Breast epithelium (tissue), 3 donors: ENCODE results near the gene CARD14.

Experiments
- POLR2A ChIP-seq: fragments of 450-650 bp; IDR thresholded peaks from one replicate; pipeline ENCODE4 v1.6.1; 2016; ENCODE audit warnings: antibody characterized with exemption, mild to moderate bottlenecking, moderate library complexity
- TF ChIP-seq, protein P1 (sequence below), 3 donors: fragments of 450-650 bp; IDR thresholded peaks; one replicate each; pipeline ENCODE4 v1.5.1; 2016 to 2017; ENCODE audit warnings: antibody characterized with exemption in 3 of 3, mild to moderate bottlenecking in 3 of 3, moderate library complexity in 3 of 3

GRCh38 chr17:80212962-80213642 is 43.3 kb downstream of the CARD14 start:
- TF ChIP-seq, protein P1, sequence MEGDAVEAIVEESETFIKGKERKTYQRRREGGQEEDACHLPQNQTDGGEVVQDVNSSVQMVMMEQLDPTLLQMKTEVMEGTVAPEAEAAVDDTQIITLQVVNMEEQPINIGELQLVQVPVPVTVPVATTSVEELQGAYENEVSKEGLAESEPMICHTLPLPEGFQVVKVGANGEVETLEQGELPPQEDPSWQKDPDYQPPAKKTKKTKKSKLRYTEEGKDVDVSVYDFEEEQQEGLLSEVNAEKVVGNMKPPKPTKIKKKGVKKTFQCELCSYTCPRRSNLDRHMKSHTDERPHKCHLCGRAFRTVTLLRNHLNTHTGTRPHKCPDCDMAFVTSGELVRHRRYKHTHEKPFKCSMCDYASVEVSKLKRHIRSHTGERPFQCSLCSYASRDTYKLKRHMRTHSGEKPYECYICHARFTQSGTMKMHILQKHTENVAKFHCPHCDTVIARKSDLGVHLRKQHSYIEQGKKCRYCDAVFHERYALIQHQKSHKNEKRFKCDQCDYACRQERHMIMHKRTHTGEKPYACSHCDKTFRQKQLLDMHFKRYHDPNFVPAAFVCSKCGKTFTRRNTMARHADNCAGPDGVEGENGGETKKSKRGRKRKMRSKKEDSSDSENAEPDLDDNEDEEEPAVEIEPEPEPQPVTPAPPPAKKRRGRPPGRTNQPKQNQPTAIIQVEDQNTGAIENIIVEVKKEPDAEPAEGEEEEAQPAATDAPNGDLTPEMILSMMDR (IDR thresholded peaks at IDR 0.05) = no peak
- TF ChIP-seq POLR2A = no peak
